ENCODE data around the gene DNPEP. TPM values are rescaled to one million over a fixed set of nuclear protein-coding genes. Genes with fewer than 3 reads are reported as not detected.

DNPEP gene
- total and polyA plus RNA-seq, 2 donors: 36.9 to 96.8 TPM

DNA sequence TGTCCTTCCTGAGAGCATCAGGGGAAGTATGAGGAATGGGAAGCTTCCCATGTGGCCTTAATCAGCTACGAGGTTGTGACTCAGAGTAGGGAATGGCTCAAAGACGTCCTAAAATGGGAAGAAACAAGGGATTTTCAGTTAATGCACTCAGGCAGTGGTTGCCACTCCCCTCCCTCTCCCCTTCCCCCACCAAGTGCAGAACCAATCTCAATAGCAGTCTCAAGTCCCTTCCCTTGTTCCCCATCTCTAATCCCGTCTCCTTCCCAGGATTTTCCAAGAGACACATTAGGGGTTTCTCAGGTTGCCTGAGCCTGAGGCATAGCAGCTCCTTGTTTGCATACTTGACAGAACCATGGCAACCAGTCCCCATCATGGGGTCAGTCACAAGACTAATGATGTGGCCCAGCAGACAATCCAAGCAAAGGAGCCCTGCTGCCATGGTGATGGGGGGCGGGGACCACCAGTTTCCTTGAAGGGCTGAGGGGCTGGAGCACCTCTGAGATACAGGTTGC is 36.9 kb downstream of the DNPEP start:
- no peak overlapping the region for H3K27ac ChIP-seq (ENCODE audit: low read depth)
- WGBS: 34% methylated on average over 4 of the region's 4 CpGs
- no peaks in the 10 kb centered on the region for H3K36me3 ChIP-seq (ENCODE audit: insufficient read depth)
- H3K4me3 ChIP-seq (ENCODE audit: low read depth, low read length): no peak overlapping the region
- H3K4me1 ChIP-seq (ENCODE audit: insufficient read depth): no peaks in the 10 kb centered on the region
- no peak for DNase-seq (ENCODE audit: extremely low spot score)

DNA sequence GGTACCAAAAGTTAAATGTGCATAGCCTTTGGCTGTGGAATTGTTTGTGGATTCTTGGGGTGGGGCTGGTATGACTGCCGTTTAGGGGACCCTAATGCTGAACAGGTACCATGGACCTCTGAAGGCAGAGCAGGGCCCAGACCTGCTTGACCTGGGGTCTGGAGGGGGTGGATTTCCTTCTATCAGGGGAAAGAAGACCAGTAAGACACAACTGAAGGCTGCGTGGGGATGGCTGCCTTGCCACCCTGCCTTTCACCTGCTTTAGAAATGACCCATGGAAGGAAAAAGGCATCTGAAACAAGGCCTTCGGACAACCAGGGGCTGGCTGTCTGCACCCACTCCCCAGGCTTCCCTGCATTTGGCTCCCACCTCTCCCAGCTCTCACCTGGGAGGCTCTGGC is 37.5 kb downstream of the DNPEP start:
- WGBS: 75% methylated on average over 3 of the region's 3 CpGs
- no peak for DNase-seq (ENCODE audit: extremely low spot score)
- H3K36me3 ChIP-seq (ENCODE audit: insufficient read depth): no peaks in the 10 kb centered on the region
- no peak overlapping the region for H3K27ac ChIP-seq (ENCODE audit: low read depth)
- H3K4me1 ChIP-seq (ENCODE audit: insufficient read depth): no peaks in the 10 kb centered on the region
- H3K4me3 ChIP-seq (ENCODE audit: low read depth, low read length): no peak overlapping the region

DNA sequence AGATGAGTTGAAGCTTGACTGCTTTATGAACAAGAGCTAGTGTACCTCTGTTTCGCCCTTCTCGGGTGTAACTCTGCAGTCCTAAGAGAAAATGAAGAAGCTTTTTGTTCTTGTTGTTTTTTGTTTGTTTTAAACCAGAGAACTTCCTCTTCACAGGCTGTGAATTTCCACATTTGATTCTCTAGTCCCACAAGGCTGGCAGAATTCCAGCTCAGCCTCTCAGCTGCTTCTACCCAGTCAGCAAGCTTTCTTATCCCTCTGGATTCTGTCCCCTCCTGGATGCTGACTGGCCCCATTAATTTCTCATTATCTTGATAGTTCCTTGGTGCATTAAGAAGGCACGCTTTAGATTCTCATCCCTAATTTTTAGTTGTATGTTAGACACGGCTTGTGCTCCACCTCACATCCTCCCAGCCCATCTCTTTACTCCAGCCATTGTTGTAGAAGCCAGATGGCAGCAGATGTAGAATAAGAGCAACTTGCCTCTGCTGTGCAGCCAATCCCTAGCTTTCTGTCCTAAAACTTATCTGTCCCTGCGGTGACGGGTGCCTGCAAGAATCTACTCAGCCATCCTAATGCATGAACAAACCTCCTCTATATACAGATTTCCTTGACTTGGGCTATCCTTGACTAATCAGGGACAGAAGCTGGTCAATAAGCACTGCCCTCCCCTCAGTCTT is 42.8 kb downstream of the DNPEP start:
- Histone ChIP-seq H3K4me3 (ENCODE audit: low read depth, low read length) (no peak overlapping the region), H3K36me3 (ENCODE audit: insufficient read depth) (no peaks in the 10 kb centered on the region), H3K27ac (ENCODE audit: low read depth) (no peak overlapping the region), H3K4me1 (ENCODE audit: insufficient read depth) (no peaks in the 10 kb centered on the region)
- DNase-seq (ENCODE audit: extremely low spot score): no peak
- 36% methylated on average over 6 of the region's 6 CpGs for WGBS

DNA sequence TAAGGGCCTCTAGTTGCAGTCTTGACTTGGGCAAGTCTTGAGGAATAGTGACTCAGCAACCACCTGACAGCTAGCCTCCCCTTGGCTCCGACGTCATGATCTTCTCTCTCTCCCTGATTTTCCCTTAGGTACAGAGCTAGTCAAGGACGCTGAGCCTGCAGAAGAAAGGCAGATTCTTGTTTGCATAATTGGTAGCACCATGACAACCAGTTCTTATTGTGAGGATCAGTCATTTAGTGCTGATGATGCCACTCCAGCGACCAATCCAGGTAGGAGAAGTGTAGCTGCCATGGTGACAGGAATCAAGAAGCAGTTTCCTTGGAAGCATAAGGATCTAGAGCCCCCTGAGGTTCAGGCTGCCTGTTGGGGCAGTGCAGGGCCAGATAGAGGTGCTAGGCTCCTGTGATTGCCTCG is 52.3 kb downstream of the DNPEP start:
- Histone ChIP-seq H3K4me1 (ENCODE audit: insufficient read depth) (no peaks in the 10 kb centered on the region), H3K4me3 (ENCODE audit: low read depth, low read length) (no peak overlapping the region), H3K36me3 (ENCODE audit: insufficient read depth) (no peaks in the 10 kb centered on the region), H3K27ac (ENCODE audit: low read depth) (no peak overlapping the region)
- 26% methylated on average over 5 of the region's 5 CpGs for WGBS
- no peak for DNase-seq (ENCODE audit: extremely low spot score)

DNA sequence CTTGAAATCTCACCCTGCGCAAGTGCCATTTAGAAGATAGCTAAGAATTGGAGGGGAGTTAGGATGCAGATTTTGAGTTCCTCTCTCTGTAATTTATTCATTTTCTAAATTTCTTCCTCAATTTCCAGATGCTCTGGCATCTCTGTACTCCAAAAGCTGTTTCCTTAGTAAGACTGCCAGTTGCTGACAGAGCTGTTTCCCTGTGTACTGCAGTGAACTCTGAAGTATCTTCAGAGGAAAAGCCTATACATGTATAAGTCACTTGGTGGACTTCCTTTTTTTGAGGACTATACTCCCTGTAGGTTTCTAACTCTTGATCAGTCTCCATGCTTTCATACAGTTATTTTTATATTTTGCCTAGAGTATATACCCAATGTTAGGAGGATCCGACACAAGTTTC is 53.6 kb downstream of the DNPEP start:
- DNase-seq (ENCODE audit: extremely low spot score): no peak
- WGBS: 73% methylated on average over 2 of the region's 2 CpGs

DNA sequence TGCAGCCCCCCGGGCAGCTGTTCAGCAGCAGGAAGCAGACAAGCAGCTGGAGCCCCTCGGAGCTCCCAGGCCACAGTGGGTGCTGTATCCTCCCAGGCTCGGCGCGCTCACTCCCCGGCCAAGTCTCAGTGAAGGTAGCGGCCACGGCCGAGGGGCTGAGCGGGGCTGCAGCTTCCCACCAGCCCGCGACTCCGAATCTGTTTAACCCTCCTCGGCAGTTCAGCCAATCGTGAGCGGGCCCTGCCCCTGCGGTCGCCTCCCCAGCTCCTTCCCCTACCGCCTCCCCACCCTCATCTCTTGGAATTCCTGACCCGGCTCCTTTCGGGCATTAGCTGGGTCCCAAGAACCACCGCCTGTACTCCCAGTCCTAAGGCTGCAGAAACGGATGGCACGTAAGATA is 55.2 kb downstream of the DNPEP start, which contains the start of gene RESP18:
RESP18 (minus strand) TSS at position 203 of the 400 bp plus-strand sequence.
- H3K4me1 ChIP-seq (ENCODE audit: insufficient read depth): no peaks in the 10 kb centered on the region
- no peaks in the 10 kb centered on the region for H3K36me3 ChIP-seq (ENCODE audit: insufficient read depth)
- WGBS: 7% methylated on average over 24 of the region's 24 CpGs
- DNase-seq (ENCODE audit: extremely low spot score): no peak
- no peak within 1 kb of the TSS for H3K27ac ChIP-seq (ENCODE audit: low read depth)
- H3K4me3 ChIP-seq (ENCODE audit: low read depth, low read length): no peak within 1 kb of the TSS

More for the DNA sequence above, 53.6 kb downstream of the DNPEP start:
- Histone ChIP-seq H3K36me3 (ENCODE audit: insufficient read depth) (no peaks in the 10 kb centered on the region), H3K4me3 (ENCODE audit: low read depth, low read length) (no peak overlapping the region), H3K4me1 (ENCODE audit: insufficient read depth) (no peaks in the 10 kb centered on the region), H3K27ac (ENCODE audit: low read depth) (no peak overlapping the region)

DNA sequence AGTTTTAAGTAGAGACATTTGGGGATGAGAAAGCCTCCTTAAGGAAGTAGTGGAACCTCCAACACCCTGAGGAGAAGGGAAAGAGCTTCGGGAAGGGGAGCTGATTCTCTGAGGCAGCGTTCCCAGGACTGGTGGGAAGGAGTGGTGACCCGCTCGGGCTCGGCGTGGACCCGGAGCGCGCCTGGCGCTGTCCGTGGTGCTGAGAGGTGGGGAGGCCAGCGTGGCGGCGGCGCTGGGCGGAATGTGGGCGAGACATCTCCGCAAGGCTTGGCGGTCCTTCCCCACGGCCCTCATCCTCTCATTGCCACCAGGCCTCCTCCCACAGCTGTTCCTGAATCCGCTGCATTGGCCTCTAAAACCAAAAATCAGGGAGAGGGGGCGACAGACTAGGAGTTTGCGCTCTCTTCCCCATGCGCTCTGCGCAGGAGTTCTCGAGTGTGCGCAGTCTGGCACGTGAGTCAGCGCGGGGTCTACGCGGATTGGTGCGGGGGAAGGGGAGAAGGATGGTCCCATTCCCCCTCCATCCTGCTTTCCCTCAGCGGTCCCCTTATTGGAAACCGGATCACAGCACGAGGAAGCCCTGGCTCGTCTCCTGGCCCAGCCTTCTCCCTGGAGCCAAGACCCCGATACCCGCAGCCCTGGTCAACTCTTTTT is 56.0 kb downstream of the DNPEP start:
- Histone ChIP-seq H3K27ac (ENCODE audit: low read depth) (no peak overlapping the region), H3K36me3 (ENCODE audit: insufficient read depth) (no peaks in the 10 kb centered on the region), H3K4me3 (ENCODE audit: low read depth, low read length) (no peak overlapping the region), H3K4me1 (ENCODE audit: insufficient read depth) (no peaks in the 10 kb centered on the region)
- no peak for DNase-seq (ENCODE audit: extremely low spot score)
- 8% methylated on average over 39 of the region's 39 CpGs for WGBS

DNA sequence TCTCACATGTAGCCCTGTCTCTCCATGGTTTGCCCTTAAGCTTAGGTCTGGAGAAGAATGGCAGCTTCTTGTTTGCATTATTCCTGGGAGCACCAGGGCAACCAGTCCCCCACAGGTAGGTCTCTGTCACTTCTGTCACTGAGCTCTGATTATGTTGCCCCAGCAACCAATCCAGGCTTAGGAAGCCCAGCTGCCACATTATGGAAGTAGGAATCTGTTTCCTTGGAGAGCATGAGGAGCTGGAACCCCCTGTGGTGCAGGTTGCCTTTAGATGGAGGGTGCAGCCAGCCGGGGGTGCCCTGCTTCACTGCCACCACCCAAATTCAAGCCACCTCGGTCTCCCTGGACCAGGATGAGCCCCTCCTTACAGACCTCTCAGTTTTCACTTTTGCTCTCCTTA is 60.0 kb downstream of the DNPEP start:
- no peak for DNase-seq (ENCODE audit: extremely low spot score)
- Histone ChIP-seq H3K4me3 (ENCODE audit: low read depth, low read length) (no peak overlapping the region), H3K36me3 (ENCODE audit: insufficient read depth) (no peaks in the 10 kb centered on the region), H3K4me1 (ENCODE audit: insufficient read depth) (no peaks in the 10 kb centered on the region), H3K27ac (ENCODE audit: low read depth) (no peak overlapping the region)
- 49% methylated on average over 2 of the region's 2 CpGs for WGBS

DNA sequence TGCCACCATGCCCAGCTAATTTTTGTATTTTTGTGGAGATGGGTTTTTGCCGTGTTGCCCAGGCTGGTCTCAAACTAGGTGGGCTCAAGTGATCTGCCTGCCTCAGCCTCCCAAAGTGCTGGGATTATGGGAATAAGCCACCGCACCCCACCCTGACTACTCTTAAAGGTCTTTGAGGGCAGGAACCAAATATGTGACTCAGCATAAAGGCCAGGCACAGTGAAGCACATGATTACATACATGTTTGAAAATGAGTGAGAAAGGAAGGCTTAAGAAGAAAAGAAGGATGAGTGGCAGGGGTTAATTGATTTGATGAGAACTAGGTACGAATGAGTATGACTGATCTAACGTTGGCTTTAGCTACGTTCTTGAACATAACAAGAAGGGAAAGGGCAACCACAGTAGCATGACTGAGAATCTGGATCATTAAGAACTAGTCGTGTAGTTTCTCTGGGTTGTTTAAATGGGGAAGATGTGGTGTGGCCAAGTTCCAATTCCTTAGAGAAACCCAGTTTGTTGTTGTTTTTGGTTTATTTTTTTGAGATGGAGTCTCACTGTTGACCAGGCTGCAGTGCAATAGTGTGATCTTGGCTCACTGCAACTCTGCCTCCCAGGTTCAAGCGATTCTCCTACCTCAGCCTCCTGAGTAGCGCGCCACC is 61.9 kb downstream of the DNPEP start:
- DNase-seq (ENCODE audit: extremely low spot score): no peak
- no peak overlapping the region for H3K4me3 ChIP-seq (ENCODE audit: low read depth, low read length)
- no peaks in the 10 kb centered on the region for H3K36me3 ChIP-seq (ENCODE audit: insufficient read depth)
- no peaks in the 10 kb centered on the region for H3K4me1 ChIP-seq (ENCODE audit: insufficient read depth)
- 75% methylated on average over 9 of the region's 9 CpGs for WGBS
- H3K27ac ChIP-seq (ENCODE audit: low read depth): no peak overlapping the region

DNA sequence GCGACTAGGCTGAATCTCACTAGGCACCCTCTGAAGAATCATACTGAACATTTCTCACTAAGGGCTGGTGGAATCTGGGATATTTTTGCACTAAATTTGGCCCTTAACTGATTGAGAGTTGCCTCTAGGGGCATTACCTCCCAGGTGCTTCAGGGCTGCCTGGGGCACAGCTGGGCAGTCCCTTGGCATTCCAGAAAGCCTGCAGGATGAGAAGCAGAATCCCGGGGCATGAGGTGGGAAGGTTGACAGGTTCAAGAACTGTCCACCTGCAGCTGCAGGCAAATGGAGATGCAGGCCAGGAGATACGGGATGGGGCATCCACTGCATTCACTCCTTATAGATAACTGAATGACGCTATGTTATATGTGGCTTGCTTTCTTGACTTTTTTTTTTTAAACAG is 62.6 kb downstream of the DNPEP start:
- Histone ChIP-seq H3K36me3 (ENCODE audit: insufficient read depth) (no peaks in the 10 kb centered on the region), H3K4me3 (ENCODE audit: low read depth, low read length) (no peak overlapping the region), H3K4me1 (ENCODE audit: insufficient read depth) (no peaks in the 10 kb centered on the region), H3K27ac (ENCODE audit: low read depth) (no peak overlapping the region)
- 86% methylated on average over 4 of the region's 4 CpGs for WGBS
- no peak for DNase-seq (ENCODE audit: extremely low spot score)

DNA sequence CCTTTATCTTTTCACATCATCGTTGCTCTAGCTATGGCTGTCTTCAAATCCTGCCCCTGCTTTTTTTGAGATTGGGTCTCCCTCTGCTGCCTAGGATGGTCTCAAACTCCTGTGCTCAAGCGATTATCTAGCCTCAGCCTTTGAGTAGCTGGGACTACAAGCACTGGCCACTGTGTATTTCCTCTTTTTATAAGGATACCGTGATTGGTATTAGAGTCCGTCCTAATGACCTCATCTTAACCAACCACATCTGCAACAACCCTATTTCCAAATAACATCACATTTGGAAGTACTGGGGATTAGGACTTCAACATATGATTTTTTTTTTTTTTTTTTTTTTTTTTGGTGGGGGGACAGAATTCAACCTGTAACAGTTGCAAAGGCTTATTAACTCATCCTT is 64.3 kb downstream of the DNPEP start:
- Histone ChIP-seq H3K4me3 (ENCODE audit: low read depth, low read length) (no peak overlapping the region), H3K4me1 (ENCODE audit: insufficient read depth) (no peaks in the 10 kb centered on the region), H3K27ac (ENCODE audit: low read depth) (no peak overlapping the region), H3K36me3 (ENCODE audit: insufficient read depth) (no peaks in the 10 kb centered on the region)
- WGBS: 64% methylated on average over 4 of the region's 4 CpGs
- no peak for DNase-seq (ENCODE audit: extremely low spot score)
